ENCODE data around the gene FGGY.

The FGGY gene

DNA sequence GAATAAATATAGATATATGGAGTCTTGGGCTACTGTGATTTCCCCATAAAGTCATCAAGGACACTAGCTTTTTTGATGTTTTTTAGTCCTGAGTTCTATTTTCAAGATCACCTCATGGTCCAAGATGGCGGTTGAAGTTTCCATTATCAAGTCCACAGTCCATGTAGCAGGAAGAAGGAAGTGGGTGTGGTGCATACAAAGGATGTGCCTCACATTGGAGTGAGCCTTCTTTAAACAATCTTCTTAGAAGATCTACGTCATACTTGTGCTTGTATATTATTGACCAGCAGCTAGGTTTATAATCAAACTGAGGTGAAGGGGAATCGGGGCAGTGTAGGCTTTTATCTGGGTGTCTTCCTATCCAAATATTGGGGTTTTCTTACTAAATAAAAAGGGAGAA lies 93.4 kb downstream of the FGGY start:
- no peak overlapping the region for H3K4me3 ChIP-seq (ENCODE audit: severe bottlenecking)
- DNase-seq (ENCODE audit: low spot score) (no peak), ATAC-seq (ENCODE audit: low read depth) (no peak)
- H3K9me3 ChIP-seq (ENCODE audit: severe bottlenecking): no peaks in the 10 kb centered on the region
- TF ChIP-seq, protein P1, sequence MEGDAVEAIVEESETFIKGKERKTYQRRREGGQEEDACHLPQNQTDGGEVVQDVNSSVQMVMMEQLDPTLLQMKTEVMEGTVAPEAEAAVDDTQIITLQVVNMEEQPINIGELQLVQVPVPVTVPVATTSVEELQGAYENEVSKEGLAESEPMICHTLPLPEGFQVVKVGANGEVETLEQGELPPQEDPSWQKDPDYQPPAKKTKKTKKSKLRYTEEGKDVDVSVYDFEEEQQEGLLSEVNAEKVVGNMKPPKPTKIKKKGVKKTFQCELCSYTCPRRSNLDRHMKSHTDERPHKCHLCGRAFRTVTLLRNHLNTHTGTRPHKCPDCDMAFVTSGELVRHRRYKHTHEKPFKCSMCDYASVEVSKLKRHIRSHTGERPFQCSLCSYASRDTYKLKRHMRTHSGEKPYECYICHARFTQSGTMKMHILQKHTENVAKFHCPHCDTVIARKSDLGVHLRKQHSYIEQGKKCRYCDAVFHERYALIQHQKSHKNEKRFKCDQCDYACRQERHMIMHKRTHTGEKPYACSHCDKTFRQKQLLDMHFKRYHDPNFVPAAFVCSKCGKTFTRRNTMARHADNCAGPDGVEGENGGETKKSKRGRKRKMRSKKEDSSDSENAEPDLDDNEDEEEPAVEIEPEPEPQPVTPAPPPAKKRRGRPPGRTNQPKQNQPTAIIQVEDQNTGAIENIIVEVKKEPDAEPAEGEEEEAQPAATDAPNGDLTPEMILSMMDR (IDR thresholded peaks at IDR 0.05; ENCODE audit: poor library complexity, severe bottlenecking): no peak
- no peak overlapping the region for H3K27ac ChIP-seq (ENCODE audit: poor library complexity, severe bottlenecking)
- H3K4me1 ChIP-seq (ENCODE audit: insufficient read depth, poor library complexity, severe bottlenecking): no peaks in the 10 kb centered on the region
- H3K27me3 ChIP-seq (ENCODE audit: insufficient read depth, poor library complexity, severe bottlenecking): no peaks in the 10 kb centered on the region
- no peaks in the 10 kb centered on the region for H3K36me3 ChIP-seq (ENCODE audit: low read depth)

DNA sequence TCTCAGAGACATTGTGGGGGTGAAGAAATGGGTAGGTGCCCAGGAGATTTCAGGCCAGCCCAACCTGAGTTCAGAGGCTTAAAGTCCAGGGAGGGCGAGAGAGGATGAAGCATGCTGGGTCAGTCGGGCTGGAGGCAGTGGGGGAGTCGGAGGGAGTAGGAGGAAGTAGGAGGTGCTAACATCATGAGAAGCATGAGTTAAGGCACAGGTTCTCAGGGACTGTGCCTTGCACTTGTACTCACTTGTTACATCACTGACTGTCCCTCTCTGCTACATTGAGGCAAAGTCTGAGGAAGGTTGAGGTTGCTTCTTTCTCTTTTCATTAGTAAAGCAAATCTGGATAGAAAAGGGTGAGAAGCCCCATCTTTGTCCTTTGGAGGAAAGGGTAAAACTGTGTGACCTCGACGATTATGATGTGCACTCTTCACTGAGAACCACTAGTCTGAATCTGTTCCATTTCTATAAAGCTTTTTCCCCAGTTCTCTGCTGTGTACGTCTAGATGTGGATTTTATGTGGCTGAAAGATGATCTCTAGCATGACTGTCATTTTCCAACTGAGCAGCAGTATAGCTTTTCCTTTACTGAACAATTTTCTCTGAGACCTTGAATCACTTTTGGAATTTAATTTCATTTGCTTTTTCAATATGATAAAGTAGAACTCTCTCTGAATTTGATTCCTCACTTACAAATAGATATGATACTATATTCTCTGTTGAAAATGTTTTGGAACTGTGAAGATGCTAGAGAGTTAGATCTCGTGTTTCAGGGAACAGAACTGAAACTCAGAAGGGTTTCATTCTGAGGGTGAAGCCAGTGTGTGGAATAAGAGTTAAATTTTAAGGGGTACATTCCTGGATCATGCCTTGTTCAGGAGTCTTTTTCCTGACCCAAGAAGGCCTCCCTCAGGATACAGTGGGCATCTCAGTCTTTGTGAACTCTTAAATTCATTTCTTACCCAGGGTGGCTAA lies 94.6 kb downstream of the FGGY start:
- TF ChIP-seq, protein P1 (IDR thresholded peaks at IDR 0.05; ENCODE audit: poor library complexity, severe bottlenecking): no peak
- no peaks in the 10 kb centered on the region for H3K9me3 ChIP-seq (ENCODE audit: severe bottlenecking)
- no peaks in the 10 kb centered on the region for H3K4me1 ChIP-seq (ENCODE audit: insufficient read depth, poor library complexity, severe bottlenecking)
- no peak overlapping the region for H3K4me3 ChIP-seq (ENCODE audit: severe bottlenecking)
- no peaks in the 10 kb centered on the region for H3K27me3 ChIP-seq (ENCODE audit: insufficient read depth, poor library complexity, severe bottlenecking)
- no peak overlapping the region for H3K27ac ChIP-seq (ENCODE audit: poor library complexity, severe bottlenecking)
- DNase-seq (ENCODE audit: low spot score): no peak
- H3K36me3 ChIP-seq (ENCODE audit: low read depth): no peaks in the 10 kb centered on the region
- ATAC-seq (ENCODE audit: low read depth): no peak

DNA sequence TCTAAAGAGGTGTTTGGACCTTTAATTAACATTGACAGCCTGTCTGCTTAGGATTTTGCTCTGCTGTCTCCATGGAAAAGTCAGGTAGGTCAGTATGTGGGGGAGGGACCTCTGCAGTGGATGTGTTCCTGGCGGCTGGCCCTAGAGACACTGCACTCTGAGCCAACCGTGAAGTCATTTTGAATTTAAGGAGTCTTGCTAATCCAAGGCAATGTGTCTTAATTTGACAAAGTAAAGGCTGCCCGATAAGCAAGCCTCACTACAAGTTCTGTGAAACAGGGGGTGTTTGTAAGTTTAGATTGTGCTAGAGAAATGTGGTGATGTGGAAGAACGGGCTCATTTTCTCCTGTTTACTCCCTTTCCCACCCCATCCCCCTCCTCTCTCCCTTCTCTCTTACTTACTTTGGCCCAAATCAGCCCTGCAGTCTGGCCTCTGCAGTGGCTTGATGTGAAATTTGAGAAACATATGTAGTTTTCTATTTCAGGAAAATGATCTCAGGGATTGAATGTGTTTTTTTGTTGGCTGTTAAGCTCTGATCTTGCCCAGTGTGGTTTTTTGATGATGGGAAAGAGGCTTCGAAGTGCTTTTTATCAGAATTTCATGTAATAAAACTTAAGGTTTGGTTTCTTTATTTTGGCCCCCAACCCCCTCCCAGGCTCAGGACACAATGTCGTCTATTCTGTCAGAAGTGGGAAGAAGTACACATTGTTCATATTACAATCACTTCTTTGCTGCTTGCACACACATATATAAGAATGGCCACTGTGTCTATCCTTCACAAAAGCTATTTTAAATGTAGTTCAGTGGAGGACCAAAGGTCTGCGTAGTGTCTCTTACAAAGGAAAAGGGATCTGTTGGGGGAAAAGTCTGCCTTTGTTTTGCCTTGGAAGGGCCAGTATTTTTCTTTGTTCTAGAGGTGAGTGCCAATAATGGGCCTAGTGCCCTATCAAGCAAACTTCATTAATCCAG lies 96.6 kb downstream of the FGGY start:
- Histone ChIP-seq H3K4me3 (ENCODE audit: severe bottlenecking) (no peak overlapping the region), H3K27ac (ENCODE audit: poor library complexity, severe bottlenecking) (no peak overlapping the region), H3K4me1 (ENCODE audit: insufficient read depth, poor library complexity, severe bottlenecking) (no peaks in the 10 kb centered on the region), H3K9me3 (ENCODE audit: severe bottlenecking) (no peaks in the 10 kb centered on the region), H3K27me3 (ENCODE audit: insufficient read depth, poor library complexity, severe bottlenecking) (no peaks in the 10 kb centered on the region), H3K36me3 (ENCODE audit: low read depth) (no peaks in the 10 kb centered on the region)
- TF ChIP-seq, protein P1 (IDR thresholded peaks at IDR 0.05; ENCODE audit: poor library complexity, severe bottlenecking): no peak
- DNase-seq (ENCODE audit: low spot score) (no peak), ATAC-seq (ENCODE audit: low read depth) (no peak)

DNA sequence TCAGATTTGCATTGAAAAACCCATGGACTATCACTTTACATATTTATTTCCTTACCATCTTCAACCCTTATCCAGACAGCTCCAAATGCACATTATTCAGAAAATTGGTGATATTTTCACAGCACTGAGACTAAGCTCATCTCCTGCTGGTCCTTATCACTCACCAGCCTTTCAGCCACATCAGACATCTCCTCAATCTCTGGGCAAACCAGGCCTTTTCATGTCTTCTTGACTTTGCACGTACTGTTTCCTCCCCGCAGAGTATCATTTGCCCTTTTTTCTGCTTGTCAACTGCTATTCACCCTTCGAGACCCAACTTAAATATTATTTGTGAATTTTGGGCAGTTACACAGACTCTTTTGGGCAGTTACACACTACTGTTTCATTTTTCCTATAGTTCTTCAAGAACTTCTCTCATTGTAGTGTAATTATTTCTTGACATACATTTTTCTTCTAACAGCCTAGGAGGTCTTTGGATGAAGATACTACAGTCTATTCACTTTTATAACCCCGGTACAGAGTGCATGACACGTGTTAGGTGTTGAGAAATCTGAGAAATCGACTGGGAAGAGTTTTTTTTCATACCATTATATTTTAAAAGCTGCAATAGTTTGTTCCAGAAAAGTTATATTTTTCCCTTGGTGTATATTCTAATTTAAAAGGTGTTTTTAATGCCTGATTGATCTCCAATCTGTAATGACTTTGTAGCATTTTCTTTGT lies 98.0 kb downstream of the FGGY start:
- Histone ChIP-seq H3K4me1 (ENCODE audit: insufficient read depth, poor library complexity, severe bottlenecking) (no peaks in the 10 kb centered on the region), H3K4me3 (ENCODE audit: severe bottlenecking) (no peak overlapping the region), H3K27ac (ENCODE audit: poor library complexity, severe bottlenecking) (no peak overlapping the region), H3K9me3 (ENCODE audit: severe bottlenecking) (no peaks in the 10 kb centered on the region), H3K36me3 (ENCODE audit: low read depth) (no peaks in the 10 kb centered on the region), H3K27me3 (ENCODE audit: insufficient read depth, poor library complexity, severe bottlenecking) (no peaks in the 10 kb centered on the region)
- TF ChIP-seq, protein P1 (IDR thresholded peaks at IDR 0.05; ENCODE audit: poor library complexity, severe bottlenecking): no peak
- DNase-seq (ENCODE audit: low spot score) (no peak), ATAC-seq (ENCODE audit: low read depth) (no peak)
